Measurements from ENCODE around the gene PDE8A. TPM values are rescaled to one million over a fixed set of nuclear protein-coding genes. Genes with fewer than 3 reads are reported as not detected.

PDE8A gene
- total and polyA plus RNA-seq, 10 of the 15 experiments (the other 5 are each of a cell fraction or from before 2014, with no cell fraction given) = 6.7 to 69.2 (median 27.2) TPM

DNA sequence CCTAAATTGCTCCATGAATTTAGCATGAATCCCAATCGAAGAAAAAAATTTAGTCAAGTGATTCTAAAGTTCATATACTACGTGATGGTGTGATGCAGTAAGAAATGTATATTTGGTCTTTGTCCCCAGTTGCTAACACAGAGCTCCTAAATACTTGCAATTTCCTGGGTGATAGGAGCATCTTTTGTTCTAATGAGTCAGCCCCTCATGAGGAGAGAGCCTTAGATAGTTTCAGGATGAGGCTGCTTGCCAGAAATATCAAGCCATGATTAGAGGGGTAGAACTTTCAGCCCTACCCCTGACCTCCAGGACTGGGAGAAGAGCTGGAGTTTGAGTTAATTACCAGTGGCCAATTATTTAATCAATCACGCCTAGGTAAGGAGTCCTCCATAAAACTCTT is 170.2 kb downstream of the PDE8A start:
- Histone ChIP-seq H2AFZ (ENCODE audit: control insufficient read depth, low read depth, low read length) (no peak overlapping the region), H4K20me1 (ENCODE audit: control insufficient read depth, insufficient read depth) (no peaks in the 10 kb centered on the region), H3K79me2 (ENCODE audit: control insufficient read depth, insufficient read depth, low read length) (no peaks in the 10 kb centered on the region), H3K4me3 (no peak overlapping the region), H3K9me3 (replicated peaks; ENCODE audit: control insufficient read depth, insufficient read depth, low read length) (no peaks in the 10 kb centered on the region), H3K36me3 (ENCODE audit: control insufficient read depth in 2 of 2, insufficient read depth in 2 of 2, low read length in 1 of 2) (no peaks in the 10 kb centered on the region), H3K27me3 (replicated peaks in 1 of 2; ENCODE audit: control insufficient read depth in 2 of 2, insufficient read depth in 2 of 2, low read length in 1 of 2) (no peaks in the 10 kb centered on the region), H3K27ac (ENCODE audit: control insufficient read depth, insufficient read depth) (no peak overlapping the region), H3K4me2 (ENCODE audit: control insufficient read depth, insufficient read depth) (no peak overlapping the region), H3K4me1 (ENCODE audit: control insufficient read depth, insufficient read depth, low read length) (no peaks in the 10 kb centered on the region), H3K9ac (ENCODE audit: control insufficient read depth, insufficient read depth, low read length) (no peak overlapping the region)
- no TSS peak for BruUV-seq (replicated peaks)
- DNase-seq (ENCODE audit: low read depth, low spot score) = no peak
- in situ Hi-C loops (cut with MboI) = no loop called here
- SMC1A ChIA-PET (ENCODE audit: uncharacterized antibody, unreplicated experiment) = no interaction called here
- 63% methylated on average over 3 of the region's 3 CpGs for WGBS (ENCODE audit: insufficient coverage, insufficient replicate concordance, low lambda C conversion rate, missing lambda C conversion rate)
- ATAC-seq = no peak
- intact Hi-C loops (cut with micrococcal nuclease; ENCODE audit: unreplicated experiment) = no loop called here
- FAIRE-seq = no peak
- RAD21 ChIA-PET (ENCODE audit: unreplicated experiment) = interaction anchor here (0.6 kb wide), 1 partner anchor 165 kb away, joined by 3 read pairs; no protein-coding TSS in a partner anchor
- POLR2A ChIA-PET = no interaction called here
- CTCF ChIA-PET = no interaction called here
- TF ChIP-seq, protein P1, sequence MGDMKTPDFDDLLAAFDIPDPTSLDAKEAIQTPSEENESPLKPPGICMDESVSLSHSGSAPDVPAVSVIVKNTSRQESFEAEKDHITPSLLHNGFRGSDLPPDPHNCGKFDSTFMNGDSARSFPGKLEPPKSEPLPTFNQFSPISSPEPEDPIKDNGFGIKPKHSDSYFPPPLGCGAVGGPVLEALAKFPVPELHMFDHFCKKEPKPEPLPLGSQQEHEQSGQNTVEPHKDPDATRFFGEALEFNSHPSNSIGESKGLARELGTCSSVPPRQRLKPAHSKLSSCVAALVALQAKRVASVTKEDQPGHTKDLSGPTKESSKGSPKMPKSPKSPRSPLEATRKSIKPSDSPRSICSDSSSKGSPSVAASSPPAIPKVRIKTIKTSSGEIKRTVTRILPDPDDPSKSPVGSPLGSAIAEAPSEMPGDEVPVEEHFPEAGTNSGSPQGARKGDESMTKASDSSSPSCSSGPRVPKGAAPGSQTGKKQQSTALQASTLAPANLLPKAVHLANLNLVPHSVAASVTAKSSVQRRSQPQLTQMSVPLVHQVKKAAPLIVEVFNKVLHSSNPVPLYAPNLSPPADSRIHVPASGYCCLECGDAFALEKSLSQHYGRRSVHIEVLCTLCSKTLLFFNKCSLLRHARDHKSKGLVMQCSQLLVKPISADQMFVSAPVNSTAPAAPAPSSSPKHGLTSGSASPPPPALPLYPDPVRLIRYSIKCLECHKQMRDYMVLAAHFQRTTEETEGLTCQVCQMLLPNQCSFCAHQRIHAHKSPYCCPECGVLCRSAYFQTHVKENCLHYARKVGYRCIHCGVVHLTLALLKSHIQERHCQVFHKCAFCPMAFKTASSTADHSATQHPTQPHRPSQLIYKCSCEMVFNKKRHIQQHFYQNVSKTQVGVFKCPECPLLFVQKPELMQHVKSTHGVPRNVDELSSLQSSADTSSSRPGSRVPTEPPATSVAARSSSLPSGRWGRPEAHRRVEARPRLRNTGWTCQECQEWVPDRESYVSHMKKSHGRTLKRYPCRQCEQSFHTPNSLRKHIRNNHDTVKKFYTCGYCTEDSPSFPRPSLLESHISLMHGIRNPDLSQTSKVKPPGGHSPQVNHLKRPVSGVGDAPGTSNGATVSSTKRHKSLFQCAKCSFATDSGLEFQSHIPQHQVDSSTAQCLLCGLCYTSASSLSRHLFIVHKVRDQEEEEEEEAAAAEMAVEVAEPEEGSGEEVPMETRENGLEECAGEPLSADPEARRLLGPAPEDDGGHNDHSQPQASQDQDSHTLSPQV (IDR thresholded peaks at IDR 0.05) = no peak
- TF ChIP-seq, protein P2, sequence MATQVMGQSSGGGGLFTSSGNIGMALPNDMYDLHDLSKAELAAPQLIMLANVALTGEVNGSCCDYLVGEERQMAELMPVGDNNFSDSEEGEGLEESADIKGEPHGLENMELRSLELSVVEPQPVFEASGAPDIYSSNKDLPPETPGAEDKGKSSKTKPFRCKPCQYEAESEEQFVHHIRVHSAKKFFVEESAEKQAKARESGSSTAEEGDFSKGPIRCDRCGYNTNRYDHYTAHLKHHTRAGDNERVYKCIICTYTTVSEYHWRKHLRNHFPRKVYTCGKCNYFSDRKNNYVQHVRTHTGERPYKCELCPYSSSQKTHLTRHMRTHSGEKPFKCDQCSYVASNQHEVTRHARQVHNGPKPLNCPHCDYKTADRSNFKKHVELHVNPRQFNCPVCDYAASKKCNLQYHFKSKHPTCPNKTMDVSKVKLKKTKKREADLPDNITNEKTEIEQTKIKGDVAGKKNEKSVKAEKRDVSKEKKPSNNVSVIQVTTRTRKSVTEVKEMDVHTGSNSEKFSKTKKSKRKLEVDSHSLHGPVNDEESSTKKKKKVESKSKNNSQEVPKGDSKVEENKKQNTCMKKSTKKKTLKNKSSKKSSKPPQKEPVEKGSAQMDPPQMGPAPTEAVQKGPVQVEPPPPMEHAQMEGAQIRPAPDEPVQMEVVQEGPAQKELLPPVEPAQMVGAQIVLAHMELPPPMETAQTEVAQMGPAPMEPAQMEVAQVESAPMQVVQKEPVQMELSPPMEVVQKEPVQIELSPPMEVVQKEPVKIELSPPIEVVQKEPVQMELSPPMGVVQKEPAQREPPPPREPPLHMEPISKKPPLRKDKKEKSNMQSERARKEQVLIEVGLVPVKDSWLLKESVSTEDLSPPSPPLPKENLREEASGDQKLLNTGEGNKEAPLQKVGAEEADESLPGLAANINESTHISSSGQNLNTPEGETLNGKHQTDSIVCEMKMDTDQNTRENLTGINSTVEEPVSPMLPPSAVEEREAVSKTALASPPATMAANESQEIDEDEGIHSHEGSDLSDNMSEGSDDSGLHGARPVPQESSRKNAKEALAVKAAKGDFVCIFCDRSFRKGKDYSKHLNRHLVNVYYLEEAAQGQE (IDR thresholded peaks at IDR 0.05; ENCODE audit: low read depth, low read length) = no peak
- TF ChIP-seq PML (IDR thresholded peaks at IDR 0.05; ENCODE audit: low read length) (no peak), IKZF1 (conservative IDR thresholded peaks at IDR 0.05) (no peak), ZNF384 (IDR thresholded peaks at IDR 0.05; ENCODE audit: borderline replicate concordance, low read depth, low read length) (no peak), CHD2 (IDR thresholded peaks at IDR 0.05; ENCODE audit: borderline replicate concordance, low read depth, low read length) (no peak), MYB (IDR thresholded peaks at IDR 0.05; ENCODE audit: borderline replicate concordance, low read depth, low read length) (no peak), ZBED1 (IDR thresholded peaks at IDR 0.05; ENCODE audit: borderline replicate concordance) (no peak), EED (IDR thresholded peaks at IDR 0.05; ENCODE audit: low read depth) (no peak), RFX5 (IDR thresholded peaks at IDR 0.05; ENCODE audit: low read depth, low read length) (no peak), TAF1 (IDR thresholded peaks at IDR 0.05; ENCODE audit: borderline replicate concordance, low read depth, low read length) (no peak), ZZZ3 (IDR thresholded peaks at IDR 0.05; ENCODE audit: control insufficient read depth, insufficient read length, low read depth) (no peak)
- TF ChIP-seq, protein P3, sequence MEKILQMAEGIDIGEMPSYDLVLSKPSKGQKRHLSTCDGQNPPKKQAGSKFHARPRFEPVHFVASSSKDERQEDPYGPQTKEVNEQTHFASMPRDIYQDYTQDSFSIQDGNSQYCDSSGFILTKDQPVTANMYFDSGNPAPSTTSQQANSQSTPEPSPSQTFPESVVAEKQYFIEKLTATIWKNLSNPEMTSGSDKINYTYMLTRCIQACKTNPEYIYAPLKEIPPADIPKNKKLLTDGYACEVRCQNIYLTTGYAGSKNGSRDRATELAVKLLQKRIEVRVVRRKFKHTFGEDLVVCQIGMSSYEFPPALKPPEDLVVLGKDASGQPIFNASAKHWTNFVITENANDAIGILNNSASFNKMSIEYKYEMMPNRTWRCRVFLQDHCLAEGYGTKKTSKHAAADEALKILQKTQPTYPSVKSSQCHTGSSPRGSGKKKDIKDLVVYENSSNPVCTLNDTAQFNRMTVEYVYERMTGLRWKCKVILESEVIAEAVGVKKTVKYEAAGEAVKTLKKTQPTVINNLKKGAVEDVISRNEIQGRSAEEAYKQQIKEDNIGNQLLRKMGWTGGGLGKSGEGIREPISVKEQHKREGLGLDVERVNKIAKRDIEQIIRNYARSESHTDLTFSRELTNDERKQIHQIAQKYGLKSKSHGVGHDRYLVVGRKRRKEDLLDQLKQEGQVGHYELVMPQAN (conservative IDR thresholded peaks at IDR 0.05) = no peak
- TF ChIP-seq, protein P4, sequence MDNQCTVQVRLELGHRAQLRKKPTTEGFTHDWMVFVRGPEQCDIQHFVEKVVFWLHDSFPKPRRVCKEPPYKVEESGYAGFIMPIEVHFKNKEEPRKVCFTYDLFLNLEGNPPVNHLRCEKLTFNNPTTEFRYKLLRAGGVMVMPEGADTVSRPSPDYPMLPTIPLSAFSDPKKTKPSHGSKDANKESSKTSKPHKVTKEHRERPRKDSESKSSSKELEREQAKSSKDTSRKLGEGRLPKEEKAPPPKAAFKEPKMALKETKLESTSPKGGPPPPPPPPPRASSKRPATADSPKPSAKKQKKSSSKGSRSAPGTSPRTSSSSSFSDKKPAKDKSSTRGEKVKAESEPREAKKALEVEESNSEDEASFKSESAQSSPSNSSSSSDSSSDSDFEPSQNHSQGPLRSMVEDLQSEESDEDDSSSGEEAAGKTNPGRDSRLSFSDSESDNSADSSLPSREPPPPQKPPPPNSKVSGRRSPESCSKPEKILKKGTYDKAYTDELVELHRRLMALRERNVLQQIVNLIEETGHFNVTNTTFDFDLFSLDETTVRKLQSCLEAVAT (IDR thresholded peaks at IDR 0.05) = no peak
